Measurements from ENCODE around the gene KRTAP5-5.

GRCh38 chr11:1589996-1590395 lies 39.6 kb upstream of the KRTAP5-5 start:
- no peak for TF ChIP-seq CTCF (IDR thresholded peaks at IDR 0.05; ENCODE audit: extremely low read depth in 1 of 2, insufficient read depth in 1 of 2, low read depth in 1 of 2, low read length in 2 of 2)
- no peak for TF ChIP-seq MAX (IDR thresholded peaks at IDR 0.05; ENCODE audit: insufficient read depth, insufficient read length)
- TF ChIP-seq POLR2A (IDR thresholded peaks at IDR 0.05; ENCODE audit: low read depth, low read length): no peak
- no peak for TF ChIP-seq GATA2 (IDR thresholded peaks at IDR 0.05; ENCODE audit: insufficient read depth, insufficient read length, low read depth, low read length)
